Pons (tissue), 1 donor: Measurements from ENCODE around the gene NCF1.
"Not testable (repeated sequence)": the region's sequence is repeated elsewhere in the genome, so short reads cannot be mapped to it uniquely, and the experiment has no call there.

Experiments used
- DNase-seq: peaks from one replicate; pipeline ENCODE4 v3.0.0-alpha.2; 2016; ENCODE audit warnings: low spot score

The NCF1 gene

DNA sequence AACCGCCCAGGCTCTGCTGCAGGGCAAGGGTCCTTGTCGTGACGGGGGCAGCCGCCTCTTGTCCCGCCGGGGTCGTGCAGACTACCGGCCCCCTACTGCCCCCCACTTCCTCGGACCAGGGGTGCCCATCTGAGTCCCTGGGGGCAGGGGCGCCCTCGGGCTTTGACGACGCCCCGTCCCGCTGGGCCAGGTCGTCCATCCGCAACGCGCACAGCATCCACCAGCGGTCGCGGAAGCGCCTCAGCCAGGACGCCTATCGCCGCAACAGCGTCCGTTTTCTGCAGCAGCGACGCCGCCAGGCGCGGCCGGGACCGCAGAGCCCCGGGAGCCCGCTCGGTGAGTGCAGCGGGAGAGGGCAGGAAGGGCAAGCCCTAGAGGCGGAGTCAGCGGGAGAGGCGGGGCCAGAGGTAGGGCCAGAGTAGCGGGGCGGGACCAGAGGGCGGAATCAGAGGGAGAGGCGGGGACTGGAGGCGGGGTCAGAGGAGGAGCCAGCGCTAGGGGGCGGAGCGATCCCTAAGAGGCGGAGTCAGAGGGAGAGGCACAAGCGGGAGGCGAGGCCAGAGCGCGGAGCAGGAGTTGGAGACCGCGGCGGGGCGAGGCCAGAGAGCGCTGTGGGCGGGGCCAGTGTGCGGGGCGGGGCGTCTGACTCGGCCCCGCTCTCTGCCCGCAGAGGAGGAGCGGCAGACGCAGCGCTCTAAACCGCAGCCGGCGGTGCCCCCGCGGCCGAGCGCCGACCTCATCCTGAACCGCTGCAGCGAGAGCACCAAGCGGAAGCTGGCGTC, 14.7 kb downstream of the NCF1 start:
- DNase-seq = peak; percentile 95

DNA sequence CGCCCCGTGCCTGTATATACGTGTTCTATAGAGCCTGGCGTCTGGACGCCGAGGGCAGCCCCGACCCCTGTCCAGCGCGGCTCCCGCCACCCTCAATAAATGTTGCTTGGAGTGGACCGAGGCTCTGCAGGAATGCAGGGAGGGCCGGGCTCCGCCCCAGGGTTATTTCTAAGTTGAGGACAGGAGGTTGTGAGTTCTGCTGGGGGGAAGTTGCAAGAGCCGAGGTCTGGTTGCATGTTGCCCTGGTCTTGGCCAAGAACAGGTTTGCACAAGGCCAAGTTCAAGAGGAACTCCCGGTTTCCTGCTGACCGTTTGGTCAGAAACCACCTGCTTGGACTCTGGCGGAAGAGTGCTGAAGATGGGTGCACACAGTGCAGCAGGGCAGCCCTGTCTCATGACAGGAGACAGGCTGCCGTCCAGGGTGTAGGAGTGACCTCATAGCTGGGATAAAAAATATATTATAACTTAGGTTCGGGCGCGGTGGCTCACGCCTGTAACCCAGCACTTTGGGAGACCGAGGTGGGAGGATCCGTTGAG, 15.5 kb downstream of the NCF1 start:
- not testable (repeated sequence) for DNase-seq

DNA sequence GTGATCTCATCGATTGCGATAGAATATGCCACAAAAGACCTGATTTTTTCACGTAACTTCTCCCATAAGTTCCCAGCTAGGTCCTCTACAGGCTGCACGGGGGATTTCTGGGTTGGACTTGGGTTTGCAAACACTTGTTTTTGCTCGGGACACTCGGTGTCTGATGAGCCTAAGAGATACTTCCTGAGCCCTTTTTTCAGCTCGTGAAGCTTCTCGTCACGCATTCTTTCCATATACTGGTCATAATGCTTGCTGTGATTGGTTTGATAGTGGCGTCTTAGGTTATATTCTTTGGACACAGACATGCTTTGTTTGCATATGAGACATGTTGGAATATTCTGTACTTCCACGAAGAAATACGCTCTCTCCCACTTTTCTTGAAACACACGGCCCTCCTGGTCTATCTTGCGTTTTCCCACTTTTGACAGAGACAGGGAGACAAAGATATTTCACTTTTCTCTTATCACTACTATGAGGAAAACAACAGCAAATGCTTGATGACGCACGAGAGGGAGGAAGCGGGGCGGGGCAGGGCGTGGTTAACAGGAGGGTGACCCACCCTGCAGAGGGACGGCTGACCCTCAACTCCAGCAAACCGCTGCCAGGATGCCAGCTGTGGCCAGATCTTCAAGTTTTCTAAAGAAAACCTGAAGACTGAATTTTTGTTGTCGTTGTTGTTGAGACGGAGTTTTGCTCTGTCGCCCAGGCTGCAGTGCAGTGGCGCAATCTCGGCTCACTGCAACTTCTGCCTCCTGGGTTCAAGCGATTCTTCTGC, 24.2 kb downstream of the NCF1 start:
- DNase-seq = not testable (repeated sequence)

DNA sequence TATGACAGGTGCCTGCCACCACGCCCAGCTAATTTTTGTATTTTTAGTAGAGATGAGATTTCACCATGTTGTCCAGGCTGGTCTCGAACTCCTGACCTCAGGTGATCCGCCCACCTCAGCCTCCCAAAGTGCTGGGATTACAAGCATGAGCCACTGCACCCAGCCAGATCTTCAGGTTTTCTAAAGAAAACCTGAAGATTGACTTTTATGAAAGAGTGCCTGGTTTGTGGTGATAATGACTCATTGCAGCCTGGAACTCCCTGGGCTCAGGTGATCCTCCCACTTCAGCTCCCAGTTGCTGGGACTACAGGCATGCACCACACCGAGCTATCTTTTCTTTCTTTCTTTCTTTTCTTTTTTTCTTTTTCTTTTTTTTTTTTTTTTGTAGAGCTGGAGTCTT, 24.8 kb downstream of the NCF1 start:
- DNase-seq = not testable (repeated sequence)

DNA sequence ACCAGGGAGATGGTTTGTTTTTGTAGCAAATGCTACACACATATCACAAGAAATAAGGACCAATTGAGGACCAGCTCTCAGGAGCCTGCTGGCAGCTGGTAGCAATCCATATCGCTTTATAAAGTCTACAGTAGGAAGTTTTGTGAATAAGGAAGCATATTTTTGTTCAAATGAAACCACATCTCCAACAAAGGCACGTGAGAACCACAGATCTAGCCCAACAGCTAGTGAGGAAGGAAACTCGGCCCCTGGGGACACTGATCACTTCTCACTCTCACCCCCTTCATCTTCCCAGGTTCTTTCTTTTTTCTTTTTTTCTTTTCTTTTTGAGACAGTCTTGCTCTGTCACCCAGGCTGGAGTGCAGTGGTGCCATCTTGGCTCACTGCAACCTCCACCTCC, 42.1 kb downstream of the NCF1 start:
- DNase-seq = not testable (repeated sequence)

DNA sequence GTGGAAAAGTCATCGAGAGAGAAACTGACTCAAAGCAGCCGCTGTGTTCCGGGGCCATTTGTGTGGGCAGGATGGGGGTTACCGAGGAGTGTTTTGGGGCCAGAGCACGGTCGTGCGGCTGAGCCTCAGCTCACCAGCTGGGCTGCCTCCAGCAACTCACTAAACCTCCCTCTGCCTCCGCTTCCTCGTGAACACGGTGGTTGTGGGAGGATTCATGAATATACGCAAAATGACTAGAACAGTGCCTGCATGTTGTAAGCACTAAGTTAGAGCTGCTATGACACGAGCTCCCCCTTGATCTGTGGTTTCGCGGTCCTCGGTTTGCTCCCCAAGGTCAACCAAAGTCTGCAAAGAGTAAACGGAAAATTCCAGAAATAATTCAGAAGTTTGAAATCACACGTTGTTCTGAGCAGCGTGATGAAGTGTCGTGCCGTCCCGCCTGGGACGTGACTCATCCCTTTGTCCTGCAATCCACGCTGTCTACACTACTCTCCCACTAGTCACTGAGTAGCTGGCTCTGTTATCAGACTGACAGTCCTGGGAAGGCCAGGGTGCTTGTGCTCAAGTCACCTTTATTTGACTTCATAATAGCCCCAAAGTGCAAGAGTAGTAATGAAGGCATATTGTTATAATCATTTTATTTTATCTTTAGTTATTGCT, 46.5 kb downstream of the NCF1 start:
- not testable (repeated sequence) for DNase-seq

DNA sequence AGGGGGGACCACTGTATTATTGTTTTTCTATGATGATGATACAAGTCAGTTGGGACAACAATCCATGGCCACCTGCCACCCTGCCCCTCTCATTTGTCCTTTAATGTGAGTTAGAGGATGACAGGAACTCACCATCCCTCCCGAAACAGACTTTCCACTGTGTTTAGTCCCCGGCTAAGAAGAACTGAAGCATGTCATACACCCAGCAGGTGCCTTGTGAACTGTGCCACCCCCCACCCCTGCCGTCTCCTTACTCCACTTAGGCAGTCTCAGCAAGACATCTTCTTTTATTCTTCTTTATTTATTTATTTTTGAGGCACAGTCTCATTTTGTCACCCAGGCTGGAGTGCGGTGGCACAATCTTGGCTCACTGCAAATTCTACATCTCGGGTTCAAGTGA, 47.4 kb downstream of the NCF1 start:
- not testable (repeated sequence) for DNase-seq

DNA sequence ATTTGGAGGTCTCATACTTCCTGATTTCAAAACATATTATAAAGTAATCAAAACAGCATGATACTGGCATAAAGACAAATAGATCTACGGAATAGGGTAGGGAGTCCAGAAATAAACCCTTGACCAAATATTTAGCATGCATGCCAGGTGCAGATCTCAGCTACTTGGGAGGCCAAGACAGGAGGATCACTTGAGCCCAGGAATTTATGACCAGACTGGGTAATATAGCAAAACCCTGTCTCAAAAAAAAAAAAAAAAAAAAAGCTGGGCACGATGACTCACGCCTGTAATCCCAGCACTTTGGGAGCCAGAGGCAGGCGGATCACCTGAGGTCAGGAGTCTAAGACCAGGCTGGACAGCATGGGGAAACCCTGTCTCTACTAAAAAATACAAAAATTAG, 56.1 kb downstream of the NCF1 start:
- not testable (repeated sequence) for DNase-seq

DNA sequence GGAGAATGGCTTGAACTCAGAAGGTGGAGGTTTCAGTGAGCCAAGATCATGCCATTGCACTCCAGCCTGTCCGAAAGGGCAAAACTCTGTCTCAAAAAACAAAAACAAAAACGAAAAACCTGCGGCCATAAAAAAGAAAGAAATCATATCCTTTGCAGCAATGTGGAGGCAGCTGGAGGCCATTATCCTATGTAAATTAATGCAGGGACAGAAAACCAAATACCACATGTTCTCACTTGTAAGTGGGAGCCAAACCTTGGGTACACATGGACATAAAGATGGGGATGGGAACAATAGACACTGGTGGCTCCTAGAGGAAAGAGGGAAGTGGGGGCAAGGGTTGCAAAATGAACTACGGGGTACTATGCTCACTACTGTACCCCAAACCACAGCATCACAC, 56.6 kb downstream of the NCF1 start:
- not testable (repeated sequence) for DNase-seq
